Esophagus muscularis mucosa (tissue), 4 donors: ENCODE measurements around the gene TRABD2B. TPM values are rescaled to one million over a fixed set of nuclear protein-coding genes. Genes with fewer than 3 reads are reported as not detected.

Experiments used
- DNase-seq: peaks from one replicate; pipeline ENCODE4 v3.0.0-alpha.2; 2017; ENCODE audit errors: extremely low spot score
- H3K27ac ChIP-seq, 4 donors: fragments of 200-600 bp; sonication (generic); replicated peaks in 1 of 4; 1 replicate in 3 of 4; 2 replicates in 1 of 4; pipeline ENCODE4 v1.5.1; 2016 to 2019; ENCODE audit warnings: mild to moderate bottlenecking in 1 of 4
- H3K27me3 ChIP-seq, 4 donors: fragments of 200-600 bp; sonication (generic); one replicate each; pipeline versions ENCODE4 v1.5.1 to v1.6.0; 2016 to 2019
- H3K36me3 ChIP-seq, 4 donors: fragments of 200-600 bp; sonication (generic); one replicate each; pipeline ENCODE4 v1.5.1; 2016 to 2019
- H3K4me1 ChIP-seq, 4 donors: fragments of 200-600 bp; sonication (generic); one replicate each; pipeline ENCODE4 v1.5.1; 2016 to 2019
- H3K4me3 ChIP-seq, 4 donors: fragments of 200-600 bp; sonication (generic); 1 replicate in 2 of 4; 2 replicates in 2 of 4; pipeline ENCODE4 v1.5.1; 2016 to 2019; ENCODE audit warnings: mild to moderate bottlenecking in 4 of 4, moderate library complexity in 1 of 4
- H3K9me3 ChIP-seq, 4 donors: fragments of 200-600 bp; sonication (generic); 1 replicate in 3 of 4; 2 replicates in 1 of 4; pipeline ENCODE4 v1.5.1; 2016 to 2019
- CTCF ChIP-seq, 3 experiments: fragments of 200-600 bp in 2 of 3; fragments of 450-650 bp in 1 of 3; sonication (generic) in 2 of 3; IDR thresholded peaks; one replicate each; pipeline ENCODE4 v1.5.1; 2017 to 2019; ENCODE audit warnings: antibody characterized with exemption in 3 of 3, mild to moderate bottlenecking in 2 of 3, moderate library complexity in 1 of 3
- EP300 ChIP-seq: sonication (generic); formaldehyde crosslinking; IDR thresholded peaks from one replicate; pipeline ENCODE4 v1.6.1; 2017; ENCODE audit warnings: antibody characterized with exemption
- POLR2A ChIP-seq: fragments of 450-650 bp; IDR thresholded peaks from one replicate; pipeline ENCODE4 v1.6.1; 2017; ENCODE audit warnings: antibody characterized with exemption, moderate library complexity, mild to moderate bottlenecking, low read depth
- POLR2AphosphoS5 ChIP-seq, 2 donors: sonication (generic); formaldehyde crosslinking; IDR thresholded peaks; one replicate each; pipeline ENCODE4 v1.6.1; 2017; ENCODE audit warnings: antibody characterized with exemption in 2 of 2
- WGBS: methylation state at CpG from one replicate; pipeline ENCODE4 v1.1.5; 2018; 5-methylcytosine and 5-hydroxymethylcytosine counted together
- intact Hi-C: fragments of 100-400 bp; cut with DNase I; formaldehyde crosslinking; loops from one replicate; pipeline ENCODE4 v1.15.1; 2023
- total RNA-seq, 4 donors: library from RNA; depleted of rRNA; stranded (reverse); fragments of >200 nt; gene quantifications; one replicate each; pipeline versions ENCODE4 v1.1.0 to v1.2.1, GENCODE V29; 2016

TRABD2B gene
- total RNA-seq, 4 donors from 2014 or later: 4.0 to 7.6 (median 4.1) TPM

GRCh38 chr1:47875036-47875435, 122.1 kb downstream of the TRABD2B start:
- intact Hi-C loops: no loop called here
- Histone ChIP-seq H3K9me3 (no peaks in the 10 kb centered on the region), H3K27ac (no peak overlapping the region), H3K4me1 (peaks cover 18 to 41% (median 28%) of the 10 kb centered on the region in 4 donors), H3K27me3 (no peaks in the 10 kb centered on the region), H3K4me3 (no peak overlapping the region), H3K36me3 (no peaks in the 10 kb centered on the region)
- TF ChIP-seq POLR2A (no peak), POLR2AphosphoS5 (IDR thresholded peaks at IDR 0.05) (no peak), CTCF (IDR thresholded peaks at IDR 0.05) (no peak)
- over 99% methylated on average over 6 of the region's 6 CpGs for WGBS
- DNase-seq: no peak

- Histone ChIP-seq H3K27me3 (no peaks in the 10 kb centered on the region), H3K36me3 (no peaks in the 10 kb centered on the region), H3K4me3 (no peak overlapping the region), H3K27ac (no peak overlapping the region), H3K4me1 (peaks cover 18 to 41% (median 28%) of the 10 kb centered on the region in 4 donors), H3K9me3 (no peaks in the 10 kb centered on the region)
- TF ChIP-seq CTCF (IDR thresholded peaks at IDR 0.05): no peak
- WGBS: 86% methylated on average over 6 of the region's 6 CpGs
- DNase-seq: no peak
- intact Hi-C loops: no loop called here
Observed at GRCh38 chr1:47873337-47873736, 123.8 kb downstream of the TRABD2B start.

DNA sequence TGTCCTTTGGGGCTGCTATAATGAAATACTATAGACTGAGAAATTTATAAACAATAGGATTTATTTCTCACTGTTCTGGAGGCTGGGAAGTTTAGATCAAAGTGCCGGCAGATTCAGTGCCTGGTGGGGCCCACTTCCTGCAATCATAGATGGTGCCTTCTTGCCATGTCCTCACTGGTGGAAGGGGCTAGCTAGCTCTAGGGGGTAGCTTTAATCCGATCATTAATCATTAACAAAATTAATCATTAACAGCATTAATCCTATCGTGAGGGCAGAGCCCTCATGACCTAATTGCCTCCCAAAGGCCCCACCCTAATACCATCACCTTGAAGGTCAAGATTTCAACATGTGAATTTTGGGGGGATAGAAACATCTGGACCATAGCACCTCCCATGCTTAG, 124.3 kb downstream of the TRABD2B start:
- Histone ChIP-seq H3K9me3 (no peaks in the 10 kb centered on the region), H3K36me3 (no peaks in the 10 kb centered on the region), H3K27me3 (no peaks in the 10 kb centered on the region), H3K4me1 (peaks cover 18 to 41% (median 28%) of the 10 kb centered on the region in 4 donors), H3K4me3 (no peak overlapping the region), H3K27ac (no peak overlapping the region)
- no peak for DNase-seq
- no peak for TF ChIP-seq POLR2AphosphoS5 (IDR thresholded peaks at IDR 0.05)
- TF ChIP-seq POLR2A: no peak
- TF ChIP-seq CTCF (IDR thresholded peaks at IDR 0.05): no peak
- no peak for TF ChIP-seq EP300
- intact Hi-C loops: no loop called here
- WGBS: 96% methylated on average over 3 of the region's 3 CpGs

DNA sequence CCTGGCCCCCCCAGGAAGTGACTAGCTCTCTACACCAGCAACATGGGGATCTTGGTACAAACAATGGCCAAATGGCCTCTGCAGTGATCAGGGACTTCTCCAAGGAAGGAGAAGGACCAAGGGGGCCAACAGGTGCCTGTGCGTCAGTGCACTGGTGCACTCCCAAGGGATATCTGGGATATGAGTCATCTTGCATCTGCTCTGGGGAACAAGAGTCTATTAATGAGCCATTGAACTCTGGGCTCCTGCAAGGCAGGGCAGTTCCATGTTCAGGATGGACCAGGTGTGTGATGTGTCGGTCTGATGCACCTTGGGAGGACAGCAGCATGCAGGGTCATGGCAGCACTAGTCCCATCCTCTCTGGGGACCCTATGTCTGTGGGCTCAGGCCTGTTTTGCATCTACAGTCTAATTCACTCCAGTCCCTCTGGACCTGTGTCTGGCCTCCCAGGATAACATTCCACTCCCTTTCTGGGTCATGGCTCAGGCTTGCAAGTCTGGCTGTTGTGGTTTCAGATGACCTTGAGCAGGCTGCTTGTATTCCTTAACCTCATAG, 125.3 kb downstream of the TRABD2B start:
- no peaks in the 10 kb centered on the region for H3K27me3 ChIP-seq
- H3K36me3 ChIP-seq: no peaks in the 10 kb centered on the region
- peaks cover 18 to 41% (median 32%) of the 10 kb centered on the region in 4 donors for H3K4me1 ChIP-seq
- H3K27ac ChIP-seq: no peak overlapping the region
- TF ChIP-seq CTCF (IDR thresholded peaks at IDR 0.05) (no peak), POLR2A (no peak), POLR2AphosphoS5 (IDR thresholded peaks at IDR 0.05) (no peak), EP300 (no peak)
- DNase-seq: no peak
- no peak overlapping the region for H3K4me3 ChIP-seq
- no peaks in the 10 kb centered on the region for H3K9me3 ChIP-seq
- intact Hi-C loops: no loop called here
- WGBS: 92% methylated on average over 2 of the region's 2 CpGs
